ENCODE measurements around the gene ZFP69. TPM values are rescaled to one million over a fixed set of nuclear protein-coding genes. Genes with fewer than 3 reads are reported as not detected.
A peak's percentile ranks its signal among the peaks of the same experiment; 100 is the strongest.

Gene ZFP69
- total RNA-seq, 2 donors from 2014 or later = 0.66 to 1.3 TPM

GRCh38 chr1:40531381-40532061 is 54.4 kb downstream of the ZFP69 start, which contains the start of gene ZNF684:
ZNF684 (plus strand) TSS chr1:40531637; CDS start chr1:40533167, 1,530 bp downstream.
- H3K36me3 ChIP-seq (replicated peaks in 1 of 2; ENCODE audit: insufficient read depth in 1 of 2, low read depth in 2 of 2) = no peaks in the 10 kb centered on the region
- peak within 1 kb of the TSS; percentile 79 to 92 (median 85) for H3K27ac ChIP-seq
- TF ChIP-seq POLR2A (IDR thresholded peaks at IDR 0.05) (peak in 2 of 3 donors; percentile 60 to 66), CTCF (IDR thresholded peaks at IDR 0.05) (no peak)
- H3K4me3 ChIP-seq = peak within 1 kb of the TSS; percentile 31 to 55
- H3K27me3 ChIP-seq = no peaks in the 10 kb centered on the region
- peaks cover 24% of the 10 kb centered on the region for H3K4me1 ChIP-seq
- peak; percentile 94 for ATAC-seq
- peak; percentile 80 to 91 (median 84) for DNase-seq
- no peaks in the 10 kb centered on the region for H3K9me3 ChIP-seq
- intact Hi-C loops (cut with DNase I) = no loop called here
- 1 to 2% methylated on average over 17 to 35 of the region's 35 CpGs for WGBS, 2 donors

GRCh38 chr1:40532062-40532389 is 54.9 kb downstream of the ZFP69 start:
- ATAC-seq (no peak), DNase-seq (no peak)
- peaks cover 24% of the 10 kb centered on the region for H3K4me1 ChIP-seq
- no peaks in the 10 kb centered on the region for H3K27me3 ChIP-seq
- no peaks in the 10 kb centered on the region for H3K36me3 ChIP-seq (replicated peaks in 1 of 2; ENCODE audit: insufficient read depth in 1 of 2, low read depth in 2 of 2)
- WGBS, 2 donors = 0 to 1% methylated on average over 3 of the region's 3 CpGs
- peak overlapping the region; percentile 31 to 55 for H3K4me3 ChIP-seq
- TF ChIP-seq CTCF (IDR thresholded peaks at IDR 0.05) (no peak), POLR2A (IDR thresholded peaks at IDR 0.05) (no peak)
- peak overlapping the region; percentile 79 to 92 (median 85) for H3K27ac ChIP-seq
- intact Hi-C loops (cut with DNase I) = no loop called here
- no peaks in the 10 kb centered on the region for H3K9me3 ChIP-seq

GRCh38 chr1:40532844-40533424 is 55.8 kb downstream of the ZFP69 start:
- ATAC-seq (no peak), DNase-seq (peak in 1 of 4 donors; percentile 8)
- TF ChIP-seq CTCF (IDR thresholded peaks at IDR 0.05) (peak in 5 of 7 experiments; percentile 33 to 43 (median 43)), POLR2A (IDR thresholded peaks at IDR 0.05) (no peak)
- Histone ChIP-seq H3K27ac (peak overlapping the region in 2 of 4 donors; percentile 88 to 92), H3K9me3 (no peaks in the 10 kb centered on the region), H3K4me3 (peak overlapping the region in 1 of 2 donors; percentile 8), H3K27me3 (no peaks in the 10 kb centered on the region), H3K36me3 (replicated peaks in 1 of 2; ENCODE audit: insufficient read depth in 1 of 2, low read depth in 2 of 2) (no peaks in the 10 kb centered on the region), H3K4me1 (peaks cover 24% of the 10 kb centered on the region)
- intact Hi-C loops (cut with DNase I) = no loop called here

- H3K36me3 ChIP-seq (replicated peaks in 1 of 2; ENCODE audit: insufficient read depth in 1 of 2, low read depth in 2 of 2) = no peaks in the 10 kb centered on the region
- no peak overlapping the region for H3K27ac ChIP-seq
- no peaks in the 10 kb centered on the region for H3K9me3 ChIP-seq
- intact Hi-C loops (cut with DNase I) = no loop called here
- no peaks in the 10 kb centered on the region for H3K27me3 ChIP-seq
- ATAC-seq = no peak
- no peak overlapping the region for H3K4me3 ChIP-seq
- TF ChIP-seq CTCF (IDR thresholded peaks at IDR 0.05) (no peak), POLR2A (IDR thresholded peaks at IDR 0.05) (no peak)
- no peak for DNase-seq
- peaks cover 24% of the 10 kb centered on the region for H3K4me1 ChIP-seq
Measured at GRCh38 chr1:40534589-40534988, 57.5 kb downstream of the ZFP69 start.

GRCh38 chr1:40535732-40536131 is 58.6 kb downstream of the ZFP69 start:
- H3K36me3 ChIP-seq (replicated peaks in 1 of 2; ENCODE audit: insufficient read depth in 1 of 2, low read depth in 2 of 2) = no peaks in the 10 kb centered on the region
- no peak overlapping the region for H3K27ac ChIP-seq
- TF ChIP-seq POLR2A (IDR thresholded peaks at IDR 0.05) (no peak), CTCF (IDR thresholded peaks at IDR 0.05) (no peak)
- no peaks in the 10 kb centered on the region for H3K27me3 ChIP-seq
- peaks cover 24% of the 10 kb centered on the region for H3K4me1 ChIP-seq
- no peak for DNase-seq
- no peak for ATAC-seq
- intact Hi-C loops (cut with DNase I) = no loop called here
- WGBS, 2 donors = 63 to 68% methylated on average over 2 of the region's 2 CpGs
- H3K4me3 ChIP-seq = no peak overlapping the region
- H3K9me3 ChIP-seq = no peaks in the 10 kb centered on the region

Measured in body of pancreas (tissue), 4 donors.